Stomach (tissue), 4 donors: ENCODE results near the gene ARL13A.

Experiments
- EP300 ChIP-seq: sonication (generic); formaldehyde crosslinking; IDR thresholded peaks from one replicate; pipeline ENCODE4 v1.6.1; 2017; ENCODE audit warnings: antibody characterized with exemption
- TF ChIP-seq, protein P1 (sequence below), 7 experiments: fragments of 450-650 bp in 4 of 7; fragments of 200-600 bp in 3 of 7; sonication (generic) in 3 of 7; IDR thresholded peaks; one replicate each; pipeline ENCODE4 v1.5.1; 2016 to 2019; ENCODE audit warnings: antibody characterized with exemption in 7 of 7, control low read depth in 2 of 7, mild to moderate bottlenecking in 1 of 7

- TF ChIP-seq, protein P1, sequence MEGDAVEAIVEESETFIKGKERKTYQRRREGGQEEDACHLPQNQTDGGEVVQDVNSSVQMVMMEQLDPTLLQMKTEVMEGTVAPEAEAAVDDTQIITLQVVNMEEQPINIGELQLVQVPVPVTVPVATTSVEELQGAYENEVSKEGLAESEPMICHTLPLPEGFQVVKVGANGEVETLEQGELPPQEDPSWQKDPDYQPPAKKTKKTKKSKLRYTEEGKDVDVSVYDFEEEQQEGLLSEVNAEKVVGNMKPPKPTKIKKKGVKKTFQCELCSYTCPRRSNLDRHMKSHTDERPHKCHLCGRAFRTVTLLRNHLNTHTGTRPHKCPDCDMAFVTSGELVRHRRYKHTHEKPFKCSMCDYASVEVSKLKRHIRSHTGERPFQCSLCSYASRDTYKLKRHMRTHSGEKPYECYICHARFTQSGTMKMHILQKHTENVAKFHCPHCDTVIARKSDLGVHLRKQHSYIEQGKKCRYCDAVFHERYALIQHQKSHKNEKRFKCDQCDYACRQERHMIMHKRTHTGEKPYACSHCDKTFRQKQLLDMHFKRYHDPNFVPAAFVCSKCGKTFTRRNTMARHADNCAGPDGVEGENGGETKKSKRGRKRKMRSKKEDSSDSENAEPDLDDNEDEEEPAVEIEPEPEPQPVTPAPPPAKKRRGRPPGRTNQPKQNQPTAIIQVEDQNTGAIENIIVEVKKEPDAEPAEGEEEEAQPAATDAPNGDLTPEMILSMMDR (IDR thresholded peaks at IDR 0.05): no peak
- no peak for TF ChIP-seq EP300
Measured at GRCh38 chrX:100931218-100931924, 38.1 kb upstream of the ARL13A start.
